GM18508 (cell line): ENCODE measurements around the gene ANP32B.
"Not testable (repeated sequence)": the region's sequence is repeated elsewhere in the genome, so short reads cannot be mapped to it uniquely, and the experiment has no call there.

Experiments used
- ATAC-seq: cut with Tn5 transposase; IDR thresholded peaks from one replicate; pipeline ENCODE4 v1.9.1; 2021; ENCODE audit warnings: moderate number of reproducible peaks; ENCODE audit not compliant: insufficient read depth, unreplicated experiment

The ANP32B gene

GRCh38 chr9:97982683-97983588 is at the start of gene ANP32B:
Gene ANP32B, plus strand, starts transcription at chr9:97983341. Its CDS starts 215 bp downstream, at chr9:97983556.
- ATAC-seq: peak; percentile 40

DNA sequence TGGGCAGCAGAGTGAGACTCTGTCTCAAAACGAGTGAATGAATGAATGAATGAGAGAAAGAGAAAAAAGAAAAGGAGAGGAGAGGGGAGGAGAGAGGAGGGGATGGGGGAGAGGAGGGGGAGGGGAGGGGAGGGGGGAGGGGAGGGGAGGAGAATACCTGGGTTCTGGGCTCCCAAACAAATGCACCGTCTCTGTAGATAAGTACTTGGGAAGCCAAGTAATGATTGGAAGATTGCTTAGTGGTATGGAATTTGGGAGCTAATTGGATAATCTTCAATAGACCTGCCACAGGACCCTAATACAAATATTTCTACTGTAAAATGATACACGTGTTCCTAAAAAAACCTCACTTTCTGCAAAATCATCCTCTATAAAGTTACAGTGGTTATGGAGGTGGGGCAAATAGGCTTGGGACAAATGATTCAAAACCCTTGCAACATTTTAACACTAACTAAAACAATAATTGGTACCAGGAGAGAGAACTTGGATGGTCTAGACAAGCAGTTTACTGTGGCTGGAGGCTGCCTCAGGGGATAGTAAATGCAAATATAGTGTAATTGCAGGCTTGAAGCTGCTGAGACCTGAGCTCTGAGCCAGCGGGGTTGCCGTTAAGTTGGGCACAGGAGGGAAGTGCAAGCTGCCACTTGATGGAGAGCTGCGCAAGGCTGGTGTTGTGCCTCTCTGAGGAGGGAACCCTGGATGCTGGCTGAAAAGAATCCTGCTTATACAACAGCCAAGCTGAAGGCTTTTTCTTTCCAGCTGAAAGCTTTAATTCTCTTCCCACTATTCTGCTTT is 48.6 kb upstream of the ANP32B start:
- no peak for ATAC-seq

- no peak for ATAC-seq
Observed at GRCh38 chr9:97935276-97935675, 47.9 kb upstream of the ANP32B start.

DNA sequence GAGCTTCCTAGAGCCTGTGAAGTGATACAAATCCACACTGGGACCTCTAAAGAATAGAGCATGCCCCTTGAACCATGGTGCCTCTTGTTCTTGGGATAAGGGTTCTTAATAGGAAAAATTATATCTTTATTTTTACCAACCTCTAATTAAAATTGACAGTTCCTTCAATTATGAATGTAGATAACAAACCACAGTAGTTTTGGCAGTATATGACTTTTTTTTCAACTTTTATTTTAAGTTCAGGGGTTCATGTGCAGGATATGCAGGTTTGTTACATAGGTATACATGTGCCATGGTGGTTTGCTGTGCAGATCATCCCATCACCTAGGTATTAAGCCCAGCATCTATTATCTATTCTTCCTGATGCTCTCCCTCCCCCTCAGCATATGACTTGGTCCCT is 46.1 kb upstream of the ANP32B start:
- ATAC-seq: no peak

DNA sequence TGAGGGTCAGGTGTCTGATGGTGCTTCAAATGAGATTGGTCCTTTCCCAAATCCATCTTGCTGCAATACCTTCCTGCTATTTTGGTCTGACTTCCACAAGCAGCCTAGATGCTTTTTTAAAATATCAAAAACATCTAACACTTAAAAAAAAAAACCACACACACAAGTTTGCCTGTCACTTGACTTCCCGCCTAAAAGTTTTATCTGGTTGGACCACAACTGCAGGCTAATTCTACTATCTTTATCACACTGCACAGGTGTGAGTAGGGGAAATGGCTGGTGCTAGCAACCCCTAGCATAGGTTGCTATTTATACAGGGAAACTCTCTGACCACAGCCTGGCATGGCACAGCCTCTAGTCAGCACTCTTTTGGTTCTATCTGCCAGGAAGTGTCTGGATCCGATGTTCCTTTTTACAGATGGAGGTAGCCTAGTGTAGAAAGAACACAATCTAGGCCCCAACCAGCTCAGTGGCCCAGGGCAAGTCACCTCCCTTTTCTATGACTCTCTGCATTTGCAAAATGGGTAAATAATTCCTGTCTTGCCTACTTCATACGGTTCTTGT is 45.0 kb upstream of the ANP32B start, which contains the start of gene HEMGN:
HEMGN (minus strand) TSS at position 92 of the 564 bp plus-strand sequence; CDS start at position 56, 36 bp downstream.
- no peak for ATAC-seq

DNA sequence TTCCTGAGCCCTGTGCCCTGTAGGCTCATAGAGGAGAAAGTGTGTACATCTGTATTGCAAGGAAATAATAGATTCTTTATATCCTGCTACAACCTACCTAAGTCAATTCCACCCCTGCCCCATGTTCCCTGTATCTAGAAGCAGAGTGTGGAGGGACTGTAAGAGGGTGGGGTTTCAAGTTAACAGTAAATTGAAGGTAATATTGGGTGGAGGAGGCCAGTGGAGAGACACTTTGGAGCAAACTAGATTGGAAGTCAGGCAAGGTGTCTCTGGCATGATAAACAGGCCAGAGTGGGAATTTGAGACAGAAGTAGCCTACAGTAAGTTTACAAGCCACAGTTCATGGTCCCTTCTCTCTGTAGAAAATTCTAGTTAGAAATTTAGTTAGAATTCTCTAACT is 42.9 kb upstream of the ANP32B start:
- no peak for ATAC-seq

- no peak for ATAC-seq
Observed at GRCh38 chr9:97940741-97941140, 42.4 kb upstream of the ANP32B start.

- no peak for ATAC-seq
Observed at GRCh38 chr9:97941323-97941722, 41.8 kb upstream of the ANP32B start.

DNA sequence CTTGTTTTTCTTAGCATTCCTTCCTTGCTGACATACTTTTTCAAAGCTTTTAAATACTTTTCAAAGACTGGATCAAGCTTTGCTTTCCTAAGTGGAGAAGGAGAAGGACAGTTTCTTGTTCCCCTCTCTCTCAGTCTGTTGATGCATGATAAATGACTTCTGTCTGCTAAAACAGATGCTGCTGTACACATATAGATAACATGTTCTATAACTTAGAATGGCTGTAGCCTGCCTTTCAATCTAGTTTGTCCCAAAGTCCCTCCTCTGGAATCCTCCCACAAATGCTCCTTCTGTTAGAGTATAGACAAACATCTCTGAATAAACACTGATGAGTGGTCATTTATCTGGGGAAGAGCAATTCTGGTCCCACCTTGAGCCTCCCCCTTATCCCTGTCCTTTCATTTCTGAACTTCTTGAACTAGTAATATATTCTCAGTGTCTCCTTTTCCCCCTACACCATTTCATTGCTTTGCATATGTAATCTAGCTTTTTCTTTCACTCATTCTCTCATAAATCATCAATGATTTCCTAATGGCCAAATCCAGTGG is 39.8 kb upstream of the ANP32B start:
- ATAC-seq: no peak

DNA sequence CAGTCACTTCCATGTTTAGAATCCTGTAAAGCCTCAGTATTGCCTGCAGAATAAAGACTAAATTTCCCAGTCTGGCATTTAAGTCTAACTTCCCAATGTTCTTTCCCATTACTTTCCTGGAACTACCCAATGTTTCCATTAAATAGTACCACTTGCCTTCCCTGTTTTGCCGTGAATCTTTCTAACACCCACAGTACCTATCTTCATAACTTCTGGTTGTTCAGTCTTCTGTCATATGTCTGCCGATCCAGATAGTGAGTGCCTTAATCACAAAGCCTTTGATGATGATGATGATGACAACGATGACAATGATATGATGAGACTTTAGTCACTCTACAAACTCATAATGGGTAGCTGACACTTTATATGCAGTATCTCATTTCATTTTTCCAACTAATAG is 38.5 kb upstream of the ANP32B start:
- no peak for ATAC-seq

DNA sequence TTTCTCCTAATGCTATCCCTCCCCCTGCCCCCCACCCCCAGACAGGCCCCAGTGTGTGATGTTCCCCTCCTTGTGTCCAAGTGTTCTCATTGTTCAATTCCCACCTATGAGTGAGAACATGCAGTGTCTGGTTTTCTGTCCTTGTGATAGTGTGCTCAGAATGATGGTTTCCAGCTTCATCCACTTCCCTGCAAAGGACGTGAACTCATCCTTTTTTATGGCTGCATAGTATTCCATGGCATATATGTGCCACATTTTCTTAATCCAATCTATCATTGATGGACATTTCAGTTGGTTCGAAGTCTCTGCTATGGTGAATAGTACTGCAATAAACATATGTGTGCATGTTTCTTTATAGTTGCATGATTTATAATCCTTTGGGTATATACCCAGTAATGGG is 37.7 kb upstream of the ANP32B start:
- not testable (repeated sequence) for ATAC-seq

- ATAC-seq: not testable (repeated sequence)
Observed at GRCh38 chr9:97947094-97947493, 36.0 kb upstream of the ANP32B start.

DNA sequence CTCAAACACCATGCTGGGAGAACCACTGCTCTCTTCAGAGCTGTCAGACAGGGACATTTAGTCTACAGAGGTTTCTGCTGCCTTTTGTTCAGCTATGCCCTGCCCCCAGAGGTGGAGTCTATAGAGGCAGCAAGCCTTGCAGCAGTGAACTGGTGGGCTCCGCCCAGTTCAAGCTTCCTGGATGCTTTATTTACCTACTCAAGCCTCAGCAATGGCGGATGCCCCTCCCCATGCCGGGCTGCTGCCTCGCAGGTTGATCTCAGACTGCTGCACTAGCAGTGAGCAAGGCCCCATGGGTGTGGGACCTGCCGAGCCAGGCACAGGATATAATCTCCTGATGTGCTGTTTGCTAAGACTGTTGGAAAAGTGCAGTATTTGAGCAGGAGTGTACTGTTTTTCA is 32.3 kb upstream of the ANP32B start:
- not testable (repeated sequence) for ATAC-seq

DNA sequence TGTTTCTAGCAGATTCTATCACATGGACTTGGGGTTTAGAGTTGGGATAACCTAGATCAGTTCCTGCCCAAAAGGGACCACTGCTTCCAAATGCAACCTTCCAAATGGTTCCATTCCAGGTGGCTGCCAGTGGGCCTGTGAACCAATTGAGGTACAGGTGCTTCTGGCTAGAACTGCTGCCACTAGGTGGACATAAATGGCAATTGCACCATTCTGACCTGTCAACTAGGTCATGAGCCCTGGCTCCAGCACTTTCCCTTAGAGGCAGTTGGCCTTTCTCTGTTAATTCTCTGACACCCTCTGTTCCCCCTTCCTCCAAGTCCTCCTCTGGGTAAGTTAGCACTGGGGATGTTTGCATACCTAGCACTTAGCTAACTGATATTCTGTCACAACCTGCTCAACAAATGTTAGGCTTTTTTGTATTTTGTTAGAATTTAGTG is 28.6 kb upstream of the ANP32B start:
- ATAC-seq: no peak

DNA sequence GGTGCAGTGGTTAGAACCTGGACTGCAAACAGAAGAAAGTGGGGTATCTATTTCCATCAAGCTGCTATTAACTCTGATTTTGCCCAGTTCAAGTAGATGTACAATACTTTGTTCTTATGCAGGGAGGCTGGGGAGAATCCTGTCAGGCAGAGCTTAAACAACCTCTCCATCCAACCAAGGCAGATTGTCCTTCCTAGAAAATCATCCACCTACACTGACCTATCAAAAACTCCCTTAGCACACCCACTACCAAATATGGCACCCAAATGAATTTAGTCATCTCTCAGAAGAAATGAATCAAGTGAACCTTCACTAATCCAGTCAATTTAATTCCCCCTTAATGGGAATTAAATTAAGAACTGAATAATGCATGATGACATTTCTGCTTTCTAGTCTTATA is 26.8 kb upstream of the ANP32B start:
- ATAC-seq: no peak

DNA sequence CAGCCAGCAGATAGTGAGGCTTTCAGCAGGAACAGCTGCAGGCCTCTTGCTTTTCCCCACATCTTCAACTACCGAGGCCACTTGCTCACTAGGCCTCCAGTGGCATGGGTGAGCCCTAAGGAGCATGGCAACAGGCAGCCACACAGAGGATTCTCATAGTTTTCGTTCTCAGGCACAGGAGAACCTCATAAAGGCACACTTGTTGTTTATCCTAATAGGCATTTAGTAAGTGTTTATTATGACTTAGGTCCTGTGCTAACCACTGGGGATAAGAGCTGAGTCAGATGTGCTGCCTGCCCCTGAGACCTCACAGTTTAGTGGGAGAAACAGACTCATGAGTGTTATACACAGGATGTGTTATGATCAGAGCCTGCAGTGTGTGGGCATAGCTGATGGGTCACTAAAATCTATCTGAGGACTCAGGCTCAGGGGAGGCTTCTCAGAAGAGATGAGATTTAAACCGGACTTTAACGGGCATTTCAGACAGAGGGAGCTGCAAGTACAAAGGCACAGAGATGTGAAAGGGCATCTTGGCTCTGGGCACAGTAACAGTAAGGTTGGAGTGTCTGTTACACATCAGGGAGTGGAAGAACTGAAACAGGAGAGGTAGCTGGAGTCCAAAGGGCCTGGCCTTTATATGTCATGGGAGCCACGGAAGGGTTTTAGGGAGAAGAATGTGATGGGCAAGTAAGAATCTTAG is 24.2 kb upstream of the ANP32B start:
- no peak for ATAC-seq

GRCh38 chr9:97959585-97959984 is 23.6 kb upstream of the ANP32B start:
- no peak for ATAC-seq

DNA sequence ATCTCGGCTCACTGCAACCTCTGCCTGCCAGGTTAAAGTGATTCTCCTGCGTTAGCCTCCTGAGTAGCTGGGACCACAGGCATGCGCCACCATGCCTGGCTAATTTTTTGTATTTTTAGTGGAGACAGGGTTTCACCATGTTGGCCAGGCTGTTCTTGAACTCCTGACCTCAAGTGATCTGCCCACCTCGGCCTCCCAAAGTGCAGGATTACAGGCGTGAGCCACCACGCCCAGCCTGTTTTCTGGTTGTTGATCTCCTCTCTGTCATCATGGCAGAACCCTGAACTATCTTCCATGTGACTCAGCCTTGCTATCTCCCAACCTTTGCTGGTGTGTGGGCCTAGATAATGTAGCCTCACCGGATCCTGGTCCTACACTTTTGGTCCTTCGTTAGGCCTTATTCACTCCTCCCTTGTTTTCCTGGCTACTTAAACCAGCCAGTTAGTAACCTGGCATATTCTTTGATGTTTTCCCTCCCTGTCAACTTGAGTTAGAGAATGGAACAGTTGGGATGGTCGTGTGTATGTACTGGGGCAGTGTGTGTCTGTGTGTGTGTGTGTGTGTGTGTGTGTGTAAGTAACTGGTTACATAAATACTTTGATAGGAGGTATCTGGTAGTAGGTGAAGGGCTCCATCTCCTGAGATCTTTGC is 22.3 kb upstream of the ANP32B start:
- not testable (repeated sequence) for ATAC-seq

- no peak for ATAC-seq
Observed at GRCh38 chr9:97961361-97961760, 21.8 kb upstream of the ANP32B start.
